DOHH2 (cell line): ENCODE results near the gene TRIM68.

Source experiments
- H3F3A ChIP-seq: fragments of 200-600 bp; sonication (generic), shearing (Covaris generic); 2 replicates; pipeline ENCODE4 v1.6.0; 2016; ENCODE audit warnings: antibody characterized with exemption, mild to moderate bottlenecking; ENCODE audit not compliant: control insufficient read depth, insufficient read depth
- H3K27ac ChIP-seq: fragments of 200-600 bp; sonication (generic); 2 replicates; pipeline ENCODE4 v1.5.1; 2014; ENCODE audit warnings: low read depth, mild to moderate bottlenecking, low read length, moderate library complexity
- H3K27me3 ChIP-seq: fragments of 200-600 bp; sonication (generic); 2 replicates; pipeline ENCODE4 v1.6.1; 2014; ENCODE audit warnings: mild to moderate bottlenecking, low read length, mixed read lengths; ENCODE audit not compliant: control insufficient read depth
- H3K36me3 ChIP-seq: fragments of 200-600 bp; sonication (generic); 2 replicates; pipeline ENCODE4 v1.6.1; 2014; ENCODE audit warnings: mild to moderate bottlenecking, low read length, moderate library complexity, mixed read lengths; ENCODE audit not compliant: control insufficient read depth
- H3K4me1 ChIP-seq: fragments of 200-600 bp; sonication (generic); 2 replicates; pipeline ENCODE4 v1.6.1; 2014; ENCODE audit warnings: mild to moderate bottlenecking, low read length, mixed read lengths; ENCODE audit not compliant: control insufficient read depth
- H3K4me2 ChIP-seq: fragments of 200-600 bp; sonication (generic); 2 replicates; pipeline ENCODE4 v1.6.0; 2014; ENCODE audit warnings: mild to moderate bottlenecking, low read length, moderate library complexity
- H3K4me3 ChIP-seq: fragments of 200-600 bp; sonication (generic); 2 replicates; pipeline ENCODE4 v1.5.1; 2014; ENCODE audit warnings: mild to moderate bottlenecking, low read length, mixed read lengths
- H3K79me2 ChIP-seq: fragments of 200-600 bp; sonication (generic); 2 replicates; pipeline ENCODE4 v1.6.1; 2014; ENCODE audit warnings: mild to moderate bottlenecking, low read length, mixed read lengths; ENCODE audit not compliant: control insufficient read depth
- H3K9me2 ChIP-seq: fragments of 200-600 bp; sonication (generic); replicated peaks from 2 replicates; pipeline ENCODE4 v1.6.1; 2014; ENCODE audit warnings: mild to moderate bottlenecking, low read length, mixed read lengths; ENCODE audit not compliant: control insufficient read depth
- H3K9me3 ChIP-seq: fragments of 200-600 bp; sonication (generic); 2 replicates; pipeline ENCODE4 v1.6.1; 2014; ENCODE audit warnings: antibody characterized with exemption, low read length, mixed read lengths; ENCODE audit not compliant: control insufficient read depth, insufficient read depth
- H4K20me1 ChIP-seq: fragments of 200-600 bp; sonication (generic); 2 replicates; pipeline ENCODE4 v1.6.0; 2014; ENCODE audit warnings: low read depth, mild to moderate bottlenecking, antibody characterized with exemption, low read length, moderate library complexity; ENCODE audit not compliant: control insufficient read depth, insufficient read depth
- CTCF ChIP-seq: fragments of 200-600 bp; sonication (generic); IDR thresholded peaks from one replicate; pipeline ENCODE4 v1.5.1; 2014; ENCODE audit warnings: antibody characterized with exemption, mild to moderate bottlenecking, low read depth, low read length; ENCODE audit not compliant: poor library complexity, severe bottlenecking
- EZH2phosphoT487 ChIP-seq: fragments of 200-600 bp; sonication (generic); IDR thresholded peaks from 2 replicates; pipeline ENCODE4 v1.6.1; 2017; ENCODE audit warnings: borderline replicate concordance, mild to moderate bottlenecking, antibody characterized with exemption, low read length, moderate library complexity, mixed read lengths

TRIM68 gene

GRCh38 chr11:4611986-4612385 lies 4.0 kb upstream of the TRIM68 start:
- H3K27ac ChIP-seq = no peak overlapping the region
- no peak overlapping the region for H3K4me3 ChIP-seq
- peaks cover 6% of the 10 kb centered on the region; the same call in 1 of the 2 replicates for H3K9me3 ChIP-seq
- peaks cover 4% of the 10 kb centered on the region for H3K79me2 ChIP-seq
- no peaks in the 10 kb centered on the region for H3K27me3 ChIP-seq
- H4K20me1 ChIP-seq = no peaks in the 10 kb centered on the region
- H3F3A ChIP-seq = no peaks in the 10 kb centered on the region
- TF ChIP-seq CTCF = no peak
- TF ChIP-seq EZH2phosphoT487 = no peak
- H3K9me2 ChIP-seq = no peaks in the 10 kb centered on the region
- no peaks in the 10 kb centered on the region for H3K36me3 ChIP-seq
- peaks cover 14% of the 10 kb centered on the region for H3K4me1 ChIP-seq
- H3K4me2 ChIP-seq = no peak overlapping the region

GRCh38 chr11:4610258-4610935 lies 2.4 kb upstream of the TRIM68 start:
- no peaks in the 10 kb centered on the region for H4K20me1 ChIP-seq
- no peaks in the 10 kb centered on the region for H3K36me3 ChIP-seq
- TF ChIP-seq EZH2phosphoT487 (no peak), CTCF (no peak)
- no peaks in the 10 kb centered on the region for H3F3A ChIP-seq
- peak overlapping the region; percentile 24 for H3K4me2 ChIP-seq
- peaks cover 9% of the 10 kb centered on the region for H3K79me2 ChIP-seq
- H3K4me1 ChIP-seq = peaks cover 19% of the 10 kb centered on the region
- no peak overlapping the region for H3K27ac ChIP-seq
- no peaks in the 10 kb centered on the region for H3K9me2 ChIP-seq
- no peak overlapping the region for H3K4me3 ChIP-seq
- peaks cover 6% of the 10 kb centered on the region; the same call in 1 of the 2 replicates for H3K9me3 ChIP-seq
- no peaks in the 10 kb centered on the region for H3K27me3 ChIP-seq

GRCh38 chr11:4607096-4607495 lies 935 bp downstream of the TRIM68 start:
- peak overlapping the region; percentile 75 for H3K4me3 ChIP-seq
- peaks cover 19% of the 10 kb centered on the region for H3K4me1 ChIP-seq

More at GRCh38 chr11:4607096-4607495, 935 bp downstream of the TRIM68 start:
- TF ChIP-seq EZH2phosphoT487 = no peak
- TF ChIP-seq CTCF = no peak
- no peaks in the 10 kb centered on the region for H3K27me3 ChIP-seq
- peak overlapping the region; percentile 75 for H3K4me2 ChIP-seq
- no peak overlapping the region for H3K27ac ChIP-seq
- no peaks in the 10 kb centered on the region for H3F3A ChIP-seq
- no peaks in the 10 kb centered on the region for H4K20me1 ChIP-seq
- peaks cover 9% of the 10 kb centered on the region for H3K79me2 ChIP-seq
- H3K9me3 ChIP-seq = peaks cover 6% of the 10 kb centered on the region; the same call in 1 of the 2 replicates
- no peaks in the 10 kb centered on the region for H3K9me2 ChIP-seq
- peaks cover 12% of the 10 kb centered on the region for H3K36me3 ChIP-seq
